ENCODE data around the gene TTI1.

The TTI1 gene

GRCh38 chr20:38033330-38034107 is at the start of gene TTI1, which contains the start of gene RPRD1B:
TSS of gene TTI1 (minus strand) at chr20:38033456. CDS start at chr20:38013816, 19,640 bp downstream.
TSS of gene RPRD1B (plus strand) at chr20:38033746. CDS start at chr20:38033948, 202 bp downstream.
- peak; percentile 46 for DNase-seq (ENCODE audit: extremely low read depth, low read depth)
- no peak for TF ChIP-seq CTCF (IDR thresholded peaks at IDR 0.05; ENCODE audit: low read depth, low read length, missing control alignments)
- H3K4me3 ChIP-seq (replicated peaks; ENCODE audit: low read depth, low read length) = peak within 1 kb of the TSS; percentile 82

GRCh38 chr20:38082894-38083293 is 49.6 kb upstream of the TTI1 start:
- no peak overlapping the region for H3K4me3 ChIP-seq (replicated peaks; ENCODE audit: low read depth, low read length)
- TF ChIP-seq CTCF (IDR thresholded peaks at IDR 0.05; ENCODE audit: low read depth, low read length, missing control alignments) = no peak
- DNase-seq (ENCODE audit: extremely low read depth, low read depth) = no peak

GRCh38 chr20:38081575-38081974 is 48.3 kb upstream of the TTI1 start:
- DNase-seq (ENCODE audit: extremely low read depth, low read depth) = no peak
- TF ChIP-seq CTCF (IDR thresholded peaks at IDR 0.05; ENCODE audit: low read depth, low read length, missing control alignments) = no peak

GRCh38 chr20:38079353-38079752 is 46.1 kb upstream of the TTI1 start:
- DNase-seq (ENCODE audit: extremely low read depth, low read depth) = no peak
- TF ChIP-seq CTCF (IDR thresholded peaks at IDR 0.05; ENCODE audit: low read depth, low read length, missing control alignments) = no peak
- H3K4me3 ChIP-seq (replicated peaks; ENCODE audit: low read depth, low read length) = no peak overlapping the region

More at GRCh38 chr20:38081575-38081974, 48.3 kb upstream of the TTI1 start:
- no peak overlapping the region for H3K4me3 ChIP-seq (replicated peaks; ENCODE audit: low read depth, low read length)

- no peak overlapping the region for H3K4me3 ChIP-seq (replicated peaks; ENCODE audit: low read depth, low read length)
- no peak for TF ChIP-seq CTCF (IDR thresholded peaks at IDR 0.05; ENCODE audit: low read depth, low read length, missing control alignments)
- DNase-seq (ENCODE audit: extremely low read depth, low read depth) = no peak
Measured at GRCh38 chr20:38078084-38078483, 44.8 kb upstream of the TTI1 start.

- DNase-seq (ENCODE audit: extremely low read depth, low read depth) = no peak
Measured at GRCh38 chr20:38076548-38076947, 43.3 kb upstream of the TTI1 start.

More at GRCh38 chr20:38076548-38076947, 43.3 kb upstream of the TTI1 start:
- no peak overlapping the region for H3K4me3 ChIP-seq (replicated peaks; ENCODE audit: low read depth, low read length)
- no peak for TF ChIP-seq CTCF (IDR thresholded peaks at IDR 0.05; ENCODE audit: low read depth, low read length, missing control alignments)
